SK-N-SH (cell line): Measurements from ENCODE around the gene C1GALT1. TPM values are rescaled to one million over a fixed set of nuclear protein-coding genes. Genes with fewer than 3 reads are reported as not detected.

Experiments used
- CTCF ChIA-PET: fragments of 300-600, 350-600 bp; formaldehyde crosslinking; extraction: SDS; loops from one replicate; lab custom pipeline; 2021; lab: Yijun Ruan, JAX
- POLR2A ChIA-PET: fragments of 350-600 bp; sonication (Branson Sonifier 250); formaldehyde crosslinking; extraction: SDS; loops from one replicate; lab custom pipeline; 2020; ENCODE audit warnings: antibody characterized with exemption, inconsistent platforms; lab: Yijun Ruan, JAX
- DNase-seq: peaks from one replicate; pipeline ENCODE4 v3.0.0; 2012
- H2AFZ ChIP-seq: fragments of 200-600 bp; sonication (generic); 2 replicates; pipeline ENCODE4 v1.8.1; 2016; ENCODE audit warnings: antibody characterized with exemption, mild to moderate bottlenecking, low read depth
- H3F3A ChIP-seq: fragments of 200-600 bp; sonication (generic); replicated peaks from 2 replicates; pipeline ENCODE3; 2016; ENCODE audit warnings: antibody characterized with exemption, mild to moderate bottlenecking; ENCODE audit not compliant: insufficient read depth
- H3K27ac ChIP-seq, 2 experiments: fragments of 200-500 bp in 1 of 2; fragments of 200-600 bp in 1 of 2; sonication (Bioruptor generic) in 1 of 2; sonication (generic), shearing (Covaris generic) in 1 of 2; 2 replicates each; pipeline versions ENCODE4 v1.5.1 to v1.6.1; 2014 to 2016; ENCODE audit warnings: low read depth in 2 of 2, inconsistent platforms in 1 of 2, low read length in 1 of 2, mild to moderate bottlenecking in 1 of 2, mixed read lengths in 1 of 2
- H3K27me3 ChIP-seq: fragments of 200-600 bp; sonication (generic), shearing (Covaris generic); 2 replicates; pipeline ENCODE4 v1.6.1; 2016; ENCODE audit warnings: mixed run types; ENCODE audit not compliant: insufficient read depth
- H3K36me3 ChIP-seq, 2 experiments: fragments of 200-500 bp in 1 of 2; fragments of 200-600 bp in 1 of 2; sonication (Bioruptor generic) in 1 of 2; sonication (generic) in 1 of 2; replicated peaks in 1 of 2; 2 replicates each; pipeline versions ENCODE3 to v1.5.1; 2014 to 2016; ENCODE audit warnings: low read length in 1 of 2, mild to moderate bottlenecking in 1 of 2; ENCODE audit not compliant: insufficient read depth in 2 of 2, control insufficient read depth in 1 of 2
- H3K4me1 ChIP-seq, 2 experiments: fragments of 200-500 bp in 1 of 2; fragments of 200-600 bp in 1 of 2; sonication (Bioruptor generic) in 1 of 2; sonication (generic), shearing (Covaris generic) in 1 of 2; 2 replicates each; pipeline versions ENCODE4 v1.5.1 to v1.6.1; 2014 to 2016; ENCODE audit warnings: low read depth in 1 of 2, low read length in 1 of 2, mixed run types in 1 of 2; ENCODE audit not compliant: insufficient read depth in 2 of 2, control insufficient read depth in 1 of 2
- H3K4me2 ChIP-seq: fragments of 200-600 bp; sonication (generic), shearing (Covaris generic); 2 replicates; pipeline ENCODE4 v1.6.1; 2017; ENCODE audit warnings: mixed run types
- H3K4me3 ChIP-seq, 2 experiments: fragments of 200-500 bp in 1 of 2; fragments of 200-600 bp in 1 of 2; sonication (Bioruptor generic) in 1 of 2; sonication (generic), shearing (Covaris generic) in 1 of 2; 2 replicates each; pipeline versions ENCODE4 v1.5.1 to v1.8.1; 2014 to 2016; ENCODE audit warnings: low read depth in 2 of 2, inconsistent platforms in 1 of 2, low read length in 1 of 2, mild to moderate bottlenecking in 1 of 2, mixed read lengths in 1 of 2, moderate library complexity in 1 of 2
- H3K79me2 ChIP-seq: fragments of 200-600 bp; sonication (generic); 2 replicates; pipeline ENCODE4 v1.8.1; 2017; ENCODE audit warnings: mild to moderate bottlenecking; ENCODE audit not compliant: insufficient read depth
- H3K9ac ChIP-seq: fragments of 200-600 bp; sonication (generic); 2 replicates; pipeline ENCODE4 v1.6.1; 2017; ENCODE audit warnings: mixed run types
- H3K9me2 ChIP-seq: fragments of 200-600 bp; sonication (generic); 2 replicates; pipeline ENCODE4 v1.6.1; 2017; ENCODE audit warnings: mixed run types
- H3K9me3 ChIP-seq: fragments of 200-600 bp; sonication (generic); 2 replicates; pipeline ENCODE4 v1.6.1; 2017; ENCODE audit warnings: mixed run types, mild to moderate bottlenecking, moderate library complexity
- H4K20me1 ChIP-seq: fragments of 200-600 bp; sonication (generic); 2 replicates; pipeline ENCODE4 v1.6.1; 2017; ENCODE audit warnings: mild to moderate bottlenecking, mixed run types; ENCODE audit not compliant: insufficient read depth
- ELF1 ChIP-seq: IDR thresholded peaks from 2 replicates; pipeline ENCODE4 v1.4.0; 2012
- EZH2phosphoT487 ChIP-seq: fragments of 200-600 bp; sonication (generic); IDR thresholded peaks from 2 replicates; pipeline ENCODE4 v1.6.1; 2017; ENCODE audit warnings: low read depth, mixed run types, mild to moderate bottlenecking, antibody characterized with exemption, moderate library complexity, borderline replicate concordance
- FOSL2 ChIP-seq: IDR thresholded peaks from 2 replicates; pipeline ENCODE4 v1.4.0; 2012; ENCODE audit warnings: low read depth, mild to moderate bottlenecking, moderate library complexity, borderline replicate concordance
- FOXJ3 ChIP-seq: sonication (generic); formaldehyde crosslinking; IDR thresholded peaks from 2 replicates; pipeline ENCODE4 v1.5.1; 2020; ENCODE audit warnings: mild to moderate bottlenecking, missing genetic modification reagents
- GABPA ChIP-seq: IDR thresholded peaks from 2 replicates; pipeline ENCODE4 v1.4.0; 2012; ENCODE audit warnings: low read depth, mild to moderate bottlenecking
- GATA2 ChIP-seq: sonication (generic); formaldehyde crosslinking; IDR thresholded peaks from 2 replicates; pipeline ENCODE4 v1.5.0; 2020; ENCODE audit warnings: mild to moderate bottlenecking, missing genetic modification reagents
- IRF3 ChIP-seq: fragments of 150-350 bp; IDR thresholded peaks from 2 replicates; pipeline ENCODE4 v1.6.1; 2016; ENCODE audit warnings: mild to moderate bottlenecking, low read depth, low read length
- MEF2A ChIP-seq: IDR thresholded peaks from 2 replicates; pipeline ENCODE4 v1.4.0; 2012; ENCODE audit warnings: low read depth, borderline replicate concordance
- NFIC ChIP-seq: IDR thresholded peaks from 2 replicates; pipeline ENCODE4 v1.4.0; 2012; ENCODE audit warnings: borderline replicate concordance
- RAD21 ChIP-seq: IDR thresholded peaks from 2 replicates; pipeline ENCODE4 v1.6.1; 2012; ENCODE audit warnings: mild to moderate bottlenecking, low read length
- SIN3A ChIP-seq: IDR thresholded peaks from 2 replicates; pipeline ENCODE4 v1.6.1; 2012; ENCODE audit warnings: low read depth, mild to moderate bottlenecking, low read length, moderate library complexity, borderline replicate concordance
- TAF1 ChIP-seq: IDR thresholded peaks from 2 replicates; pipeline ENCODE4 v1.6.1; 2012; ENCODE audit warnings: low read depth, mild to moderate bottlenecking, low read length, moderate library complexity, borderline replicate concordance
- TCF12 ChIP-seq: IDR thresholded peaks from 2 replicates; pipeline ENCODE4 v1.4.0; 2012
- TEAD4 ChIP-seq: IDR thresholded peaks from 2 replicates; pipeline ENCODE4 v1.4.0; 2012; ENCODE audit warnings: mild to moderate bottlenecking, borderline replicate concordance; ENCODE audit not compliant: insufficient read depth
- YY1 ChIP-seq: IDR thresholded peaks from 2 replicates; pipeline ENCODE4 v1.4.0; 2012; ENCODE audit warnings: low read depth, mild to moderate bottlenecking
- WGBS: methylation state at CpG from one replicate; pipeline ENCODE4 v1.1.6; 2017; ENCODE audit warnings: low lambda C conversion rate; 5-methylcytosine and 5-hydroxymethylcytosine counted together
- polyA plus RNA-seq, 3 experiments: library from polyadenylated mRNA; depleted of rRNA; stranded (reverse); fragments of >200 nt; gene quantifications; 2 replicates each; pipeline ENCODE4 v1.2.3, GENCODE V29; 2012

The C1GALT1 gene
- polyA plus RNA-seq, 1 of the 3 experiments (the other 2 are of a cell fraction), result 15.2 TPM

- no peak overlapping the region for H3K4me2 ChIP-seq
- DNase-seq, result no peak
- peaks cover 8 to 17% of the 10 kb centered on the region in 2 experiments for H3K36me3 ChIP-seq
- no peaks in the 10 kb centered on the region for H3K9me3 ChIP-seq
- no peaks in the 10 kb centered on the region for H3K4me1 ChIP-seq
- H2AFZ ChIP-seq, result no peak overlapping the region
- no peaks in the 10 kb centered on the region for H3F3A ChIP-seq
- H3K79me2 ChIP-seq, result 0 out of 2 replicates have a peak, but pooled peaks cover 7% of the 10 kb centered on the region
- POLR2A ChIA-PET, result no interaction called here
- no peak overlapping the region for H3K27ac ChIP-seq
- TF ChIP-seq MEF2A, result no peak
- no peak for TF ChIP-seq SIN3A
- no peak for TF ChIP-seq GATA2
- no peak for TF ChIP-seq EZH2phosphoT487
- TF ChIP-seq FOXJ3 (CRISPR knock-in tag), result no peak
- no peak for TF ChIP-seq IRF3
- no peak for TF ChIP-seq GABPA
- TF ChIP-seq TAF1, result no peak
- TF ChIP-seq FOSL2, result no peak
- TF ChIP-seq RAD21, result no peak
- H3K4me3 ChIP-seq, result no peak overlapping the region
- no peak overlapping the region for H3K9ac ChIP-seq
- WGBS, result 96% methylated on average over 13 of the region's 13 CpGs
- H4K20me1 ChIP-seq, result no peaks in the 10 kb centered on the region
- CTCF ChIA-PET, result interaction anchor here (0.8 kb wide), 1 partner anchor 18 kb away, joined by 3 read pairs; no protein-coding TSS in a partner anchor
- no peaks in the 10 kb centered on the region for H3K27me3 ChIP-seq
- H3K9me2 ChIP-seq, result no peaks in the 10 kb centered on the region
These were observed 32.3 kb downstream of the C1GALT1 start for GRCh38 chr7:7214398-7215347.

- ChIA-PET CTCF (interaction anchor here (1.2 kb wide), 1 partner anchor 10 kb away, joined by 3 read pairs; no protein-coding TSS in a partner anchor), POLR2A (no interaction called here)
- DNase-seq, result no peak
- 98% methylated on average over 6 of the region's 6 CpGs for WGBS
- H3K9me2 ChIP-seq, result no peaks in the 10 kb centered on the region
- H3K79me2 ChIP-seq, result no peaks in the 10 kb centered on the region
- H3K9me3 ChIP-seq, result no peaks in the 10 kb centered on the region
- H2AFZ ChIP-seq, result no peak overlapping the region
- no peaks in the 10 kb centered on the region for H3F3A ChIP-seq
- TF ChIP-seq ELF1 (no peak), TCF12 (no peak), SIN3A (no peak), NFIC (no peak), TEAD4 (no peak), MEF2A (no peak), YY1 (no peak)
- H3K9ac ChIP-seq, result no peak overlapping the region
- no peaks in the 10 kb centered on the region for H4K20me1 ChIP-seq
- H3K36me3 ChIP-seq, result peaks cover 9 to 17% of the 10 kb centered on the region in 2 experiments
- H3K4me2 ChIP-seq, result no peak overlapping the region
- peaks cover 0 to 8% of the 10 kb centered on the region in 2 experiments; a peak in 2 of 4 replicates for H3K4me1 ChIP-seq
- no peak overlapping the region for H3K27ac ChIP-seq
- H3K4me3 ChIP-seq, result no peak overlapping the region
- no peaks in the 10 kb centered on the region for H3K27me3 ChIP-seq
These were observed 33.9 kb downstream of the C1GALT1 start for GRCh38 chr7:7216279-7216678.
